ENCODE results near the gene PACSIN1.

Gene PACSIN1

GRCh38 chr6:34540222-34540621 lies 74.3 kb downstream of the PACSIN1 start:
- H3K9me3 ChIP-seq (replicated peaks; ENCODE audit: insufficient read depth, low read length) = no peaks in the 10 kb centered on the region
- no peaks in the 10 kb centered on the region for H3K4me1 ChIP-seq (ENCODE audit: low read length)
- no peak overlapping the region for H3K4me3 ChIP-seq (ENCODE audit: low read length)
- no peaks in the 10 kb centered on the region for H3K9me2 ChIP-seq (replicated peaks; ENCODE audit: insufficient read depth, low read length)
- TF ChIP-seq EZH2phosphoT487 (IDR thresholded peaks at IDR 0.05; ENCODE audit: low read length) (no peak), CTCF (IDR thresholded peaks at IDR 0.05; ENCODE audit: low read length) (no peak), EZH2 (optimal IDR thresholded peaks at IDR 0.05; ENCODE audit: low read depth, low read length) (no peak)
- H3F3A ChIP-seq (ENCODE audit: insufficient read depth, low read length) = no peaks in the 10 kb centered on the region
- H3K4me2 ChIP-seq (ENCODE audit: low read depth, low read length) = no peak overlapping the region
- H3K36me3 ChIP-seq (replicated peaks; ENCODE audit: insufficient read depth, low read length) = no peaks in the 10 kb centered on the region
- H3K27me3 ChIP-seq (replicated peaks; ENCODE audit: insufficient read depth, low read length) = peaks cover 11% of the 10 kb centered on the region
- no peaks in the 10 kb centered on the region for H3K79me2 ChIP-seq (ENCODE audit: low read length)
- no peak overlapping the region for H3K9ac ChIP-seq (ENCODE audit: low read length)
- H4K20me1 ChIP-seq (ENCODE audit: insufficient read depth, low read length) = no peaks in the 10 kb centered on the region
- no peak overlapping the region for H2AFZ ChIP-seq (ENCODE audit: low read length)
- no peak for DNase-seq
- no peak overlapping the region for H3K27ac ChIP-seq (ENCODE audit: low read length)

- Histone ChIP-seq H3K9me3 (replicated peaks; ENCODE audit: insufficient read depth, low read length) (no peaks in the 10 kb centered on the region), H3K36me3 (replicated peaks; ENCODE audit: insufficient read depth, low read length) (no peaks in the 10 kb centered on the region), H3K9ac (ENCODE audit: low read length) (no peak overlapping the region), H3K4me2 (ENCODE audit: low read depth, low read length) (no peak overlapping the region), H3F3A (ENCODE audit: insufficient read depth, low read length) (no peaks in the 10 kb centered on the region), H3K9me2 (replicated peaks; ENCODE audit: insufficient read depth, low read length) (no peaks in the 10 kb centered on the region), H2AFZ (ENCODE audit: low read length) (no peak overlapping the region), H3K4me1 (ENCODE audit: low read length) (no peaks in the 10 kb centered on the region), H4K20me1 (ENCODE audit: insufficient read depth, low read length) (no peaks in the 10 kb centered on the region), H3K27me3 (replicated peaks; ENCODE audit: insufficient read depth, low read length) (peaks cover 14% of the 10 kb centered on the region), H3K79me2 (ENCODE audit: low read length) (no peaks in the 10 kb centered on the region), H3K4me3 (ENCODE audit: low read length) (no peak overlapping the region), H3K27ac (ENCODE audit: low read length) (no peak overlapping the region)
- DNase-seq = no peak
- TF ChIP-seq EZH2phosphoT487 (IDR thresholded peaks at IDR 0.05; ENCODE audit: low read length) (no peak), CTCF (IDR thresholded peaks at IDR 0.05; ENCODE audit: low read length) (no peak), EZH2 (optimal IDR thresholded peaks at IDR 0.05; ENCODE audit: low read depth, low read length) (no peak)
Observed at GRCh38 chr6:34540841-34541240, 75.0 kb downstream of the PACSIN1 start.

- H3K27me3 ChIP-seq (replicated peaks; ENCODE audit: insufficient read depth, low read length) = peaks cover 14% of the 10 kb centered on the region
- H2AFZ ChIP-seq (ENCODE audit: low read length) = no peak overlapping the region
- H3K27ac ChIP-seq (ENCODE audit: low read length) = no peak overlapping the region
- H3K4me1 ChIP-seq (ENCODE audit: low read length) = no peaks in the 10 kb centered on the region
- no peak overlapping the region for H3K9ac ChIP-seq (ENCODE audit: low read length)
- no peak overlapping the region for H3K4me2 ChIP-seq (ENCODE audit: low read depth, low read length)
- no peaks in the 10 kb centered on the region for H3K9me2 ChIP-seq (replicated peaks; ENCODE audit: insufficient read depth, low read length)
- H3K4me3 ChIP-seq (ENCODE audit: low read length) = no peak overlapping the region
- H3K9me3 ChIP-seq (replicated peaks; ENCODE audit: insufficient read depth, low read length) = no peaks in the 10 kb centered on the region
- no peaks in the 10 kb centered on the region for H4K20me1 ChIP-seq (ENCODE audit: insufficient read depth, low read length)
- TF ChIP-seq EZH2phosphoT487 (IDR thresholded peaks at IDR 0.05; ENCODE audit: low read length) (no peak), EZH2 (optimal IDR thresholded peaks at IDR 0.05; ENCODE audit: low read depth, low read length) (no peak), CTCF (IDR thresholded peaks at IDR 0.05; ENCODE audit: low read length) (no peak)
- no peak for DNase-seq
- H3K79me2 ChIP-seq (ENCODE audit: low read length) = no peaks in the 10 kb centered on the region
- no peaks in the 10 kb centered on the region for H3K36me3 ChIP-seq (replicated peaks; ENCODE audit: insufficient read depth, low read length)
- no peaks in the 10 kb centered on the region for H3F3A ChIP-seq (ENCODE audit: insufficient read depth, low read length)
Observed at GRCh38 chr6:34543421-34543820, 77.5 kb downstream of the PACSIN1 start.
